ENCODE measurements around the gene NEUROG1. TPM values are rescaled to one million over a fixed set of nuclear protein-coding genes. Genes with fewer than 3 reads are reported as not detected.

NEUROG1 gene
- total and polyA plus RNA-seq, 10 of the 15 experiments (the other 5 are each of a cell fraction or from before 2014, with no cell fraction given): not detected

DNA sequence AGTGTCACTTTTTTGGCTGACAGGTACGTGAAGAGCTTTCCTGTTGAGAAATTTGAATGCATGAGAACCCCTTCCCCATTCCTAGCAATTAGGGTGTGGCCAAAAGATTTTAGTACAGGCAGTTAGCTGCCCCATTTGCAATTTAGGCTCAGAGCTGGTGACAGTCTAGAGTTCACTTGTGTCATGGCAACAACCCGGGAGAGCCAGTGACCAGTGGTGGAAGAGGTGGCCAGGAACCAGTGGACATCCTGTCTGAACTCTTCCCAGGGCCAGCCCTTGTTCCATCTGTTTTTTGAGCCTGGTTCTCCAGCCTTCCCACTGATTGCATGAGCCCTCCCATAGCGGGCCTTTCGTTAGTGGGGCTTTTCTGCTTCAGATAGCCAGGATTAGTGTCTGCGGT, 2.5 kb upstream of the NEUROG1 start:
- FAIRE-seq (no peak), DNase-seq (ENCODE audit: low read depth, low spot score) (no peak), ATAC-seq (no peak)
- CTCF ChIA-PET: interaction anchor here (1.3 to 1.7 kb wide), 2 partner anchors 13 to 23 kb away, joined by 3 to 7 read pairs; no protein-coding TSS in a partner anchor
- 34% methylated on average over 5 of the region's 5 CpGs for WGBS (ENCODE audit: insufficient coverage, insufficient replicate concordance, low lambda C conversion rate, missing lambda C conversion rate)
- Histone ChIP-seq H3K4me2 (ENCODE audit: control insufficient read depth, insufficient read depth) (no peak overlapping the region), H3K9me3 (replicated peaks; ENCODE audit: control insufficient read depth, insufficient read depth, low read length) (no peaks in the 10 kb centered on the region; the same call in 2 of the 3 replicates), H3K4me3 (no peak overlapping the region), H2AFZ (ENCODE audit: control insufficient read depth, low read depth, low read length) (no peak overlapping the region), H3K27me3 (replicated peaks in 1 of 2; ENCODE audit: control insufficient read depth in 2 of 2, insufficient read depth in 2 of 2, low read length in 1 of 2) (peaks cover 9 to 11% of the 10 kb centered on the region in 2 experiments), H3K4me1 (ENCODE audit: control insufficient read depth, insufficient read depth, low read length) (no peaks in the 10 kb centered on the region; the same call in 1 of the 2 replicates), H4K20me1 (ENCODE audit: control insufficient read depth, insufficient read depth) (no peaks in the 10 kb centered on the region), H3K9ac (ENCODE audit: control insufficient read depth, insufficient read depth, low read length) (no peak overlapping the region), H3K79me2 (ENCODE audit: control insufficient read depth, insufficient read depth, low read length) (no peaks in the 10 kb centered on the region), H3K27ac (ENCODE audit: control insufficient read depth, insufficient read depth) (no peak overlapping the region), H3K36me3 (ENCODE audit: control insufficient read depth in 2 of 2, insufficient read depth in 2 of 2, low read length in 1 of 2) (no peaks in the 10 kb centered on the region)
- RAD21 ChIA-PET (ENCODE audit: unreplicated experiment): no interaction called here
- no peak for TF ChIP-seq RB1 (IDR thresholded peaks at IDR 0.05; ENCODE audit: borderline replicate concordance)
- TF ChIP-seq NKRF (conservative IDR thresholded peaks at IDR 0.05): no peak
- no peak for TF ChIP-seq RAD51 (IDR thresholded peaks at IDR 0.05)
- no peak for TF ChIP-seq LARP7 (IDR thresholded peaks at IDR 0.05)
- TF ChIP-seq YY1 (IDR thresholded peaks at IDR 0.05; ENCODE audit: low read depth, low read length): no peak
- TF ChIP-seq KAT2A (conservative IDR thresholded peaks at IDR 0.05; ENCODE audit: control insufficient read depth, low read depth, low read length): no peak
- TF ChIP-seq BRCA1 (IDR thresholded peaks at IDR 0.05; ENCODE audit: low read depth, low read length): no peak
- TF ChIP-seq, protein P1, sequence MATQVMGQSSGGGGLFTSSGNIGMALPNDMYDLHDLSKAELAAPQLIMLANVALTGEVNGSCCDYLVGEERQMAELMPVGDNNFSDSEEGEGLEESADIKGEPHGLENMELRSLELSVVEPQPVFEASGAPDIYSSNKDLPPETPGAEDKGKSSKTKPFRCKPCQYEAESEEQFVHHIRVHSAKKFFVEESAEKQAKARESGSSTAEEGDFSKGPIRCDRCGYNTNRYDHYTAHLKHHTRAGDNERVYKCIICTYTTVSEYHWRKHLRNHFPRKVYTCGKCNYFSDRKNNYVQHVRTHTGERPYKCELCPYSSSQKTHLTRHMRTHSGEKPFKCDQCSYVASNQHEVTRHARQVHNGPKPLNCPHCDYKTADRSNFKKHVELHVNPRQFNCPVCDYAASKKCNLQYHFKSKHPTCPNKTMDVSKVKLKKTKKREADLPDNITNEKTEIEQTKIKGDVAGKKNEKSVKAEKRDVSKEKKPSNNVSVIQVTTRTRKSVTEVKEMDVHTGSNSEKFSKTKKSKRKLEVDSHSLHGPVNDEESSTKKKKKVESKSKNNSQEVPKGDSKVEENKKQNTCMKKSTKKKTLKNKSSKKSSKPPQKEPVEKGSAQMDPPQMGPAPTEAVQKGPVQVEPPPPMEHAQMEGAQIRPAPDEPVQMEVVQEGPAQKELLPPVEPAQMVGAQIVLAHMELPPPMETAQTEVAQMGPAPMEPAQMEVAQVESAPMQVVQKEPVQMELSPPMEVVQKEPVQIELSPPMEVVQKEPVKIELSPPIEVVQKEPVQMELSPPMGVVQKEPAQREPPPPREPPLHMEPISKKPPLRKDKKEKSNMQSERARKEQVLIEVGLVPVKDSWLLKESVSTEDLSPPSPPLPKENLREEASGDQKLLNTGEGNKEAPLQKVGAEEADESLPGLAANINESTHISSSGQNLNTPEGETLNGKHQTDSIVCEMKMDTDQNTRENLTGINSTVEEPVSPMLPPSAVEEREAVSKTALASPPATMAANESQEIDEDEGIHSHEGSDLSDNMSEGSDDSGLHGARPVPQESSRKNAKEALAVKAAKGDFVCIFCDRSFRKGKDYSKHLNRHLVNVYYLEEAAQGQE (IDR thresholded peaks at IDR 0.05; ENCODE audit: low read depth, low read length): no peak
- TF ChIP-seq MLLT1 (IDR thresholded peaks at IDR 0.05): no peak
- TF ChIP-seq TAF1 (IDR thresholded peaks at IDR 0.05; ENCODE audit: borderline replicate concordance, low read depth, low read length): no peak
- TF ChIP-seq PAX5 (IDR thresholded peaks at IDR 0.05; ENCODE audit: borderline replicate concordance, low read depth, low read length): no peak
- TF ChIP-seq JUND (IDR thresholded peaks at IDR 0.05; ENCODE audit: low read depth, low read length): no peak
- TF ChIP-seq WRNIP1 (IDR thresholded peaks at IDR 0.05; ENCODE audit: borderline replicate concordance, low read depth, low read length): no peak
- TF ChIP-seq, protein P2, sequence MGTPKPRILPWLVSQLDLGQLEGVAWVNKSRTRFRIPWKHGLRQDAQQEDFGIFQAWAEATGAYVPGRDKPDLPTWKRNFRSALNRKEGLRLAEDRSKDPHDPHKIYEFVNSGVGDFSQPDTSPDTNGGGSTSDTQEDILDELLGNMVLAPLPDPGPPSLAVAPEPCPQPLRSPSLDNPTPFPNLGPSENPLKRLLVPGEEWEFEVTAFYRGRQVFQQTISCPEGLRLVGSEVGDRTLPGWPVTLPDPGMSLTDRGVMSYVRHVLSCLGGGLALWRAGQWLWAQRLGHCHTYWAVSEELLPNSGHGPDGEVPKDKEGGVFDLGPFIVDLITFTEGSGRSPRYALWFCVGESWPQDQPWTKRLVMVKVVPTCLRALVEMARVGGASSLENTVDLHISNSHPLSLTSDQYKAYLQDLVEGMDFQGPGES (IDR thresholded peaks at IDR 0.05): no peak
- POLR2A ChIA-PET: no interaction called here
- SMC1A ChIA-PET (ENCODE audit: uncharacterized antibody, unreplicated experiment): no interaction called here
- BruUV-seq (replicated peaks): no TSS peak
- in situ Hi-C loops (cut with MboI) (no loop called here), intact Hi-C loops (cut with micrococcal nuclease; ENCODE audit: unreplicated experiment) (no loop called here)

Measured in GM12878 (cell line).